ENCODE results near the gene IFT81. TPM values are rescaled to one million over a fixed set of nuclear protein-coding genes. Genes with fewer than 3 reads are reported as not detected.

Gene IFT81
- total RNA-seq, 1 experiment from 2014 or later = 32.9 TPM

DNA sequence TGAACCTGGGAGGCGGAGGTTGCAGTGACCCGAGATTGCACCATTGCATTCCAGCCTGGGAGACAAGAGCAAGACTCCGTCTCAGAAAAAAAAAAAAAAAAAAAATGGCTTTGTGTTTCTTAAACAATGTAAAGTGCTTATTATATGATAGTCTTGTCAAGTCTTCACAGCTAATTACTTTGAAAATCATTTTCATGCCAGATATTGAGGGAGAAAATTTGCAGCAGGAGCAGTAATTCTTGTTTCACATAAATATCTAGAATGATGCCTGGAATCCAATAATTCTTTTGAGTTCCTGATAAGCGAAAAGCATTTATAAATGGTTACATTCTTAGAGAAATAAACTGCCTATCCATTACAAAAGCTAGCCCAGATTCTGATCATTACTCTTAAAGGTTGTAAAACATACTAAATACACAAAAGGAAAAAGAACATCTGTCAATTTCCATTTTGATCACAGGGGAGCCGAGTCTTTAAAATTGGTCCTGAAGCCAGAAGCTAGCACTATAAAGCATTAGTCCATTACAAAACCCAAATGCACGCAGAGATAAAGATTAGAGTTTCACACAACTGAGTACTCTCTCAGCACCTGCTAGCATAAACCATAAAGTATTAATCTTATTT lies 50.3 kb downstream of the IFT81 start:
- Histone ChIP-seq H3K9me3 (ENCODE audit: low read depth, low read length, poor library complexity, severe bottlenecking) (no peaks in the 10 kb centered on the region), H3K27ac (ENCODE audit: low read depth, low read length, poor library complexity, severe bottlenecking) (peak overlapping the region; percentile 16), H3K27me3 (replicated peaks; ENCODE audit: insufficient read depth, low read depth, low read length, poor library complexity) (no peaks in the 10 kb centered on the region), H3K36me3 (ENCODE audit: insufficient read depth, low read length, poor library complexity, severe bottlenecking) (no peaks in the 10 kb centered on the region), H3K4me3 (ENCODE audit: low read depth, low read length, poor library complexity, severe bottlenecking) (no peak overlapping the region), H3K4me1 (ENCODE audit: insufficient read depth, low read length, poor library complexity, severe bottlenecking) (peaks cover 40% of the 10 kb centered on the region)
- ChIA-PET POLR2A (ENCODE audit: low non-redundant PET) (interaction anchor here (0.6 kb wide), 1 partner anchor 404 kb away, joined by 3 read pairs; no protein-coding TSS in a partner anchor), CTCF (interaction anchor here (0.6 to 0.7 kb wide), 2 partner anchors 257 to 297 kb away, joined by 4 to 5 read pairs; no protein-coding TSS in a partner anchor)
- intact Hi-C loops (cut with micrococcal nuclease; ENCODE audit: unreplicated experiment) = no loop called here
- DNase-seq (ENCODE audit: low spot score) = peak; percentile 24
- BruUV-seq (replicated peaks) = no TSS peak
- TF ChIP-seq, protein P1, sequence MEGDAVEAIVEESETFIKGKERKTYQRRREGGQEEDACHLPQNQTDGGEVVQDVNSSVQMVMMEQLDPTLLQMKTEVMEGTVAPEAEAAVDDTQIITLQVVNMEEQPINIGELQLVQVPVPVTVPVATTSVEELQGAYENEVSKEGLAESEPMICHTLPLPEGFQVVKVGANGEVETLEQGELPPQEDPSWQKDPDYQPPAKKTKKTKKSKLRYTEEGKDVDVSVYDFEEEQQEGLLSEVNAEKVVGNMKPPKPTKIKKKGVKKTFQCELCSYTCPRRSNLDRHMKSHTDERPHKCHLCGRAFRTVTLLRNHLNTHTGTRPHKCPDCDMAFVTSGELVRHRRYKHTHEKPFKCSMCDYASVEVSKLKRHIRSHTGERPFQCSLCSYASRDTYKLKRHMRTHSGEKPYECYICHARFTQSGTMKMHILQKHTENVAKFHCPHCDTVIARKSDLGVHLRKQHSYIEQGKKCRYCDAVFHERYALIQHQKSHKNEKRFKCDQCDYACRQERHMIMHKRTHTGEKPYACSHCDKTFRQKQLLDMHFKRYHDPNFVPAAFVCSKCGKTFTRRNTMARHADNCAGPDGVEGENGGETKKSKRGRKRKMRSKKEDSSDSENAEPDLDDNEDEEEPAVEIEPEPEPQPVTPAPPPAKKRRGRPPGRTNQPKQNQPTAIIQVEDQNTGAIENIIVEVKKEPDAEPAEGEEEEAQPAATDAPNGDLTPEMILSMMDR (conservative IDR thresholded peaks at IDR 0.05; ENCODE audit: low read depth, low read length) = no peak
- no peak for TF ChIP-seq EZH2 (IDR thresholded peaks at IDR 0.05; ENCODE audit: borderline replicate concordance, low read depth, low read length, poor library complexity, severe bottlenecking)

DNA sequence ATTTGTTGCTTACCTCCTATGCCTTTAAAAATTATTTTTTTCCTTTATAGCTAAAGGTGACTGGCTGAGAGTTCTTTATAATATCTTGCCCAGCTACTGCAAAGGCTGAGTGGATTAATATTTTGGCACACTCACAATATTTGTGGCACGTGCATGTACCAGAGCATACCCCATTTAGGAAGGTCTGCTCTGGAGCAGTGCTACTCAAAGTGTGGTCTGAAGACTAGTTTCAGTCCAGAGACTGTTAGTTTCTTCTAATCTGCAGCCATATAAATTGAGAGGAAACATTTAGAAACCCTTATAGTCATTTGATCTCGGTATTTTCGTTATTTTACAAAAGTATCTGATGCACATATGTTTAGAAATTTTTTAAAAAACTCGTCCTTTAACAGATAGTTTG lies 51.0 kb downstream of the IFT81 start:
- no peaks in the 10 kb centered on the region for H3K36me3 ChIP-seq (ENCODE audit: insufficient read depth, low read length, poor library complexity, severe bottlenecking)
- no peak for TF ChIP-seq EZH2 (IDR thresholded peaks at IDR 0.05; ENCODE audit: borderline replicate concordance, low read depth, low read length, poor library complexity, severe bottlenecking)
- TF ChIP-seq, protein P1 (conservative IDR thresholded peaks at IDR 0.05; ENCODE audit: low read depth, low read length) = no peak
- no TSS peak for BruUV-seq (replicated peaks)
- H3K4me1 ChIP-seq (ENCODE audit: insufficient read depth, low read length, poor library complexity, severe bottlenecking) = peaks cover 36% of the 10 kb centered on the region
- intact Hi-C loops (cut with micrococcal nuclease; ENCODE audit: unreplicated experiment) = no loop called here
- POLR2A ChIA-PET (ENCODE audit: low non-redundant PET) = interaction anchor here (0.6 kb wide), 2 partner anchors 51 to 403 kb away, joined by 3 read pairs; partner anchors contain the start of gene IFT81
- peak overlapping the region; percentile 16 for H3K27ac ChIP-seq (ENCODE audit: low read depth, low read length, poor library complexity, severe bottlenecking)
- no peaks in the 10 kb centered on the region for H3K9me3 ChIP-seq (ENCODE audit: low read depth, low read length, poor library complexity, severe bottlenecking)
- H3K4me3 ChIP-seq (ENCODE audit: low read depth, low read length, poor library complexity, severe bottlenecking) = no peak overlapping the region
- CTCF ChIA-PET = interaction anchor here (0.5 kb wide), 1 partner anchor 256 kb away, joined by 3 read pairs; no protein-coding TSS in a partner anchor
- no peaks in the 10 kb centered on the region for H3K27me3 ChIP-seq (replicated peaks; ENCODE audit: insufficient read depth, low read depth, low read length, poor library complexity)
- no peak for DNase-seq (ENCODE audit: low spot score)

DNA sequence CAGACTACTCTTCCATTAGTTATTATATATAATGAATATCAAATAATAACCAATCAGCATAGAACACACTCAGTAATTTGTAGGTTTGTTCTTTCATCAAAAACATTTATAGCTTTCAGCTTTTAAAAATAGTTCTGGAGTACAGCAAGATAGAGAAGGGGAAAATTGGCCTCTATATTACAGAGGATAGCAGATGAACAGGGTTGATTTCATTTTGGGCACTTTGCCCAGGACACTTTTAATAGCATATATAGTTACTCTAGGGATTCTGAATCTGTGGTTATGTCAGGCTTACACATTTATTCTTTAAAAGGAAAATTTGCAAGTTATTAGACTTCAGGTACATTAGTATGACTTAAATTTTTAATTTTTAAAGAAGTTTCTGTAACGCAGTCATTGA lies 52.6 kb downstream of the IFT81 start:
- TF ChIP-seq, protein P1 (conservative IDR thresholded peaks at IDR 0.05; ENCODE audit: low read depth, low read length) = no peak
- TF ChIP-seq EZH2 (IDR thresholded peaks at IDR 0.05; ENCODE audit: borderline replicate concordance, low read depth, low read length, poor library complexity, severe bottlenecking) = no peak
- no TSS peak for BruUV-seq (replicated peaks)
- no peak overlapping the region for H3K27ac ChIP-seq (ENCODE audit: low read depth, low read length, poor library complexity, severe bottlenecking)
- no peaks in the 10 kb centered on the region for H3K9me3 ChIP-seq (ENCODE audit: low read depth, low read length, poor library complexity, severe bottlenecking)
- peaks cover 8% of the 10 kb centered on the region for H3K36me3 ChIP-seq (ENCODE audit: insufficient read depth, low read length, poor library complexity, severe bottlenecking)
- H3K27me3 ChIP-seq (replicated peaks; ENCODE audit: insufficient read depth, low read depth, low read length, poor library complexity) = no peaks in the 10 kb centered on the region
- POLR2A ChIA-PET (ENCODE audit: low non-redundant PET) = no interaction called here
- DNase-seq (ENCODE audit: low spot score) = peak; percentile 75
- no peak overlapping the region for H3K4me3 ChIP-seq (ENCODE audit: low read depth, low read length, poor library complexity, severe bottlenecking)
- intact Hi-C loops (cut with micrococcal nuclease; ENCODE audit: unreplicated experiment) = no loop called here
- H3K4me1 ChIP-seq (ENCODE audit: insufficient read depth, low read length, poor library complexity, severe bottlenecking) = peaks cover 22% of the 10 kb centered on the region
- CTCF ChIA-PET = interaction anchor here (0.6 kb wide), 1 partner anchor 254 kb away, joined by 3 read pairs; no protein-coding TSS in a partner anchor
